Aorta (tissue), 5 donors: ENCODE measurements around the gene PLD5. TPM values are rescaled to one million over a fixed set of nuclear protein-coding genes. Genes with fewer than 3 reads are reported as not detected.

ENCODE experiments used
- ATAC-seq: fragments of 200-7000 bp; cut with Tn5 transposase; one replicate; pipeline ENCODE4 v1.9.1; 2022; ENCODE audit warnings: moderate library complexity; ENCODE audit not compliant: low FRiP score
- DNase-seq, 2 donors: peaks; one replicate each; pipeline ENCODE4 v3.0.0-alpha.2; 2020
- H3K27ac ChIP-seq, 2 donors: one replicate each; pipeline ENCODE4 v1.5.1; 2013; ENCODE audit warnings: low read length in 2 of 2, mild to moderate bottlenecking in 2 of 2, moderate library complexity in 2 of 2, control low read depth in 1 of 2, inconsistent platforms in 1 of 2, low read depth in 1 of 2
- H3K27me3 ChIP-seq, 2 donors: one replicate each; pipeline ENCODE4 v1.6.1; 2013; ENCODE audit warnings: control low read depth in 1 of 2, low read length in 1 of 2, mild to moderate bottlenecking in 1 of 2, moderate library complexity in 1 of 2; ENCODE audit not compliant: insufficient read depth in 2 of 2, control insufficient read depth in 1 of 2
- H3K36me3 ChIP-seq, 2 donors: one replicate each; pipeline ENCODE4 v1.6.1; 2013; ENCODE audit warnings: control low read depth in 1 of 2, low read length in 1 of 2, mild to moderate bottlenecking in 1 of 2; ENCODE audit not compliant: insufficient read depth in 2 of 2, control insufficient read depth in 1 of 2
- H3K4me1 ChIP-seq, 2 donors: one replicate each; pipeline ENCODE4 v1.6.1; 2013; ENCODE audit warnings: low read length in 2 of 2, control low read depth in 1 of 2, mild to moderate bottlenecking in 1 of 2, moderate library complexity in 1 of 2; ENCODE audit not compliant: insufficient read depth in 2 of 2, control insufficient read depth in 1 of 2
- H3K4me3 ChIP-seq, 2 donors: one replicate each; pipeline ENCODE4 v1.5.1; 2013; ENCODE audit warnings: low read length in 2 of 2, control low read depth in 1 of 2, mild to moderate bottlenecking in 1 of 2
- H3K9me3 ChIP-seq: one replicate; pipeline ENCODE4 v1.6.1; 2013; ENCODE audit warnings: mild to moderate bottlenecking, low read length; ENCODE audit not compliant: control insufficient read depth
- WGBS, 2 donors: extraction: QIAGEN DNeasy Blood & Tissue Kit; methylation state at CpG; one replicate each; pipeline ENCODE4 v1.1.7; 2013; 5-methylcytosine and 5-hydroxymethylcytosine counted together
- intact Hi-C, 2 donors: fragments of 100-400 bp; cut with DNase I; formaldehyde crosslinking; loops; one replicate each; pipeline versions ENCODE4 v1.14.2 to v1.15.0; 2022
- polyA plus RNA-seq, 2 donors: library from polyadenylated mRNA; stranded (reverse); fragments of 200-250 nt; gene quantifications; one replicate each; pipeline ENCODE4 v1.2.3, GENCODE V29; 2013
- total RNA-seq, 2 donors: library from RNA; stranded (reverse); fragmentation: NEBNext Ultra II Directional; extraction: Animal tissue kit (Norgen Biotek cat#: 25700); gene quantifications; one replicate each; pipeline ENCODE4 v1.2.1, GENCODE V29; 2021
- donor health status: healthy with polysubstance abuse.
- donor health status: Bipolar disorder and iron deficiency.
- donor health status: DM: no; HTN: no; CAD: no.
- donor health status: DM: no; HTN: no; CAD: no.
- donor health status: DM: yes; HTN: yes; CAD: no.

The PLD5 gene
- total and polyA plus RNA-seq, 4 donors, result 4.5 to 18.1 (median 10.1) TPM

DNA sequence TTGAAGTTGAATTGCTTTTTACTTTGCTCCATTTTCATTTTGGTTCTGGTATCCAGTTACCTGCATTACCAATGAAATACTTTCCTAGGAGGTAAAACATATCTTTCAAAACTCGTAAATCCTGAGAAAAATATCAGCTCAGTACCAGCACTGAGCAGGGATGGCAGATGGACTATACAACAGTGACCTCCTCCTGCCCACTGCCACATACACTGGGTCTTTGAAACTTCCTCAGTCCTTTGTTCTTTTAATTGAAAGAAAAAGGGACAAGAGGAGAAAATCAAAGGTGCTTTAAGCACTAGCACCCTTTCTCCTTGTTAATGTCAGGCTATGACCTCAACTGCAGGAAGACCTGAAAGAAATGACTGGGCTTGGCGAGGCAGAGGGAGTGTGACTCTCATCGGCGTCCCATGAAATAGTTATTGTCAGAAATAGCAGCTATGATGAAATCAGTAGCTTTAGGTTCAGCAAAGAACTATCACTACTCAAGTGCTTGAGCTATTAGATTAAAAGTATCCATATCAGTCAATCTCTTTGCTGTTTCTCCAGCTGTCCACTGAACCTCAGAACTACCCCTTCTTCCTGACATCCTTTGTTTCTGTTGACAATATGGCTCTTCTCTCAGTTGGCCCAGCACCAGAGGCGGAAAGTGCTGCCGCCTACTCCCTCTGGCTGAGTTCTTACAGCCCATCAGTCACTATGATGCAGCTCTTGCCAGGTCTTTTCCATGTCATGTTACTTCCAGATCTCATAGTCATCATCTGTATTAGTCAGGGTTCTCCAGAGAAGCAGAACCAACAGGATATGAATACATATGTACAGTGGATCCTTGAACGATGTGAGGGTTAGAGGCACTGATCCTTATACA is 318.6 kb downstream of the PLD5 start:
- H3K36me3 ChIP-seq, result no peaks in the 10 kb centered on the region
- 38 to 51% methylated on average over 7 of the region's 7 CpGs for WGBS, 2 donors
- no peaks in the 10 kb centered on the region for H3K27me3 ChIP-seq
- no peak overlapping the region for H3K27ac ChIP-seq
- DNase-seq (no peak), ATAC-seq (peak; percentile 29)
- intact Hi-C loops, result no loop called here
- peaks cover 0 to 7% of the 10 kb centered on the region in 2 donors for H3K4me1 ChIP-seq
- H3K9me3 ChIP-seq, result no peaks in the 10 kb centered on the region
- no peak overlapping the region for H3K4me3 ChIP-seq

DNA sequence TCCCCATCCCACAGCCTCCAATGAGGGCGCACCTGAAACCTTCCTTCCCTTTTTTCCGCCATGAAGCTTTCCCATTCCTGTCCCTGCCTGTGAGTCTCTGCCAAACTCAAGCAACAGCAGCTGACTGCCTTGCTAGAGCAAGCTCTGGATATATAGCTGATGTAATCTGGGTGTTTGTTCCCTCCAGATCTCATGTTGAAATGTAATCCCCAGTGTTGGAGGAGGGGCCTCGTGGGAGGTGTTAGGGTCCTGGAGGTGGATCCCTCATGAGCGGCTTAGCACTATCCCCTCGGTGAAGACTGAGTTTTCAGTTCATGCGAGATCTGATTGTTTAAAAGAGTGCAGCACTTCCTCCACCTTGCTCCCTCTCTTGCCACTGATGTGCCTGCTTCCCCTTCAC is 321.2 kb downstream of the PLD5 start:
- 88 to 92% methylated on average over 6 of the region's 6 CpGs for WGBS, 2 donors
- no peak for ATAC-seq
- no peak overlapping the region for H3K4me3 ChIP-seq
- no peaks in the 10 kb centered on the region for H3K36me3 ChIP-seq
- no peaks in the 10 kb centered on the region for H3K9me3 ChIP-seq
- peaks cover 0 to 7% of the 10 kb centered on the region in 2 donors for H3K4me1 ChIP-seq
- DNase-seq, result no peak
- no peaks in the 10 kb centered on the region for H3K27me3 ChIP-seq
- no peak overlapping the region for H3K27ac ChIP-seq
- intact Hi-C loops, result no loop called here

DNA sequence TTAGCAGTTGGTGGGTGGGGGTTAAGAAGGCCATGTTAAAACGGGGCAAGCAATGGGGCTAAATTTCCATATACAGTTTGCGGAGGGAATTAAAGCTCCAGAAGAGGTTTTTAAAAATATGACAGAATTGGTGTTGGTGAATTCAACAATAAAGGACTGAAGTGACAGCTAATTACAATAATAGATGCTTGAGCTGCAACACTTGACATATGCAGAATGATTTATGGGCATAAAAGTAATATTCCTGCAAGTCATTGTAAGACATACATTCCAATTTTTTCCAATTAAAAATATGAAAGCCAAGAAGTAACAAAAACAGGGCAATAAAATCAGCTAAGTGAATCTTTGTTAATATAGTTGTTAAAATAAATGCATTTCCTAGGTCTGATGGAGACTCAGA is 323.4 kb downstream of the PLD5 start:
- H3K4me3 ChIP-seq, result no peak overlapping the region
- H3K27ac ChIP-seq, result no peak overlapping the region
- no peaks in the 10 kb centered on the region for H3K36me3 ChIP-seq
- ATAC-seq (no peak), DNase-seq (no peak)
- no peaks in the 10 kb centered on the region for H3K9me3 ChIP-seq
- intact Hi-C loops, result no loop called here
- peaks cover 0 to 7% of the 10 kb centered on the region in 2 donors for H3K4me1 ChIP-seq
- no peaks in the 10 kb centered on the region for H3K27me3 ChIP-seq
- 85 to 93% methylated on average over 2 of the region's 2 CpGs for WGBS, 2 donors

DNA sequence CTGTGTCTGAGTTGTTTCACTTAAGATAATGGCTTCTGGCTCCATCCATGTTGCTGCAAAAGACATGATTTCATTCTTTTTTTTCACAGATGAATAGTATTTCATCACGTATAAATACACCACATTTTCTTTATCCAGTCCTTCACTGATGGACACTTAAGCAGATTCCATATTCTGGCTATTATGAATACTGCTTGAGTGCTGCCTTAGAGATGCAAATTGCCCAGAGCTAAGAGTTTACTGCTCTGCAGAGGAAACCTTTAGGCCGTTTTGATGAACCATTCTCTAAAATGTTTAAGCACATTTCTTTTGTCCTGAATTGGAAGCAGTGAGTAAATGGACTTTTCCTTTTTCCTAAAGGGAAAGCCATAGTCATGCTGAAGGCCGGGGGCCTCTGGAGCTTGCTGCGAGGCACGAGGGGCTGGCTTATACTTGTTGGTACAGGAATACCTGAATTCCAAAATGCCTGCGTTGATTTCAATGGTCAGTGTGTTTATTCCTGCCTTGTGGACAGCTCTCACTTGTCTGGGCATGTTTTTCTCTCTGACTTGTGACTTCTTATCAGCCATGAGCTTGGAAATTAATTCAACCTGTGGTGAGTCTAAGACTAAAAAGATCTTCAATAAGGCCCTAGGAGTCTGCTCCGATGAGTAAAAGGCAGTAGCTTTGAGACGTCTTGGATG is 324.6 kb downstream of the PLD5 start:
- no peaks in the 10 kb centered on the region for H3K36me3 ChIP-seq
- ATAC-seq (no peak), DNase-seq (no peak)
- no peak overlapping the region for H3K27ac ChIP-seq
- peaks cover 0 to 4% of the 10 kb centered on the region in 2 donors for H3K4me1 ChIP-seq
- H3K4me3 ChIP-seq, result no peak overlapping the region
- H3K9me3 ChIP-seq, result no peaks in the 10 kb centered on the region
- WGBS, 2 donors, result 88 to 89% methylated on average over 8 of the region's 8 CpGs
- intact Hi-C loops, result no loop called here
- H3K27me3 ChIP-seq, result no peaks in the 10 kb centered on the region

DNA sequence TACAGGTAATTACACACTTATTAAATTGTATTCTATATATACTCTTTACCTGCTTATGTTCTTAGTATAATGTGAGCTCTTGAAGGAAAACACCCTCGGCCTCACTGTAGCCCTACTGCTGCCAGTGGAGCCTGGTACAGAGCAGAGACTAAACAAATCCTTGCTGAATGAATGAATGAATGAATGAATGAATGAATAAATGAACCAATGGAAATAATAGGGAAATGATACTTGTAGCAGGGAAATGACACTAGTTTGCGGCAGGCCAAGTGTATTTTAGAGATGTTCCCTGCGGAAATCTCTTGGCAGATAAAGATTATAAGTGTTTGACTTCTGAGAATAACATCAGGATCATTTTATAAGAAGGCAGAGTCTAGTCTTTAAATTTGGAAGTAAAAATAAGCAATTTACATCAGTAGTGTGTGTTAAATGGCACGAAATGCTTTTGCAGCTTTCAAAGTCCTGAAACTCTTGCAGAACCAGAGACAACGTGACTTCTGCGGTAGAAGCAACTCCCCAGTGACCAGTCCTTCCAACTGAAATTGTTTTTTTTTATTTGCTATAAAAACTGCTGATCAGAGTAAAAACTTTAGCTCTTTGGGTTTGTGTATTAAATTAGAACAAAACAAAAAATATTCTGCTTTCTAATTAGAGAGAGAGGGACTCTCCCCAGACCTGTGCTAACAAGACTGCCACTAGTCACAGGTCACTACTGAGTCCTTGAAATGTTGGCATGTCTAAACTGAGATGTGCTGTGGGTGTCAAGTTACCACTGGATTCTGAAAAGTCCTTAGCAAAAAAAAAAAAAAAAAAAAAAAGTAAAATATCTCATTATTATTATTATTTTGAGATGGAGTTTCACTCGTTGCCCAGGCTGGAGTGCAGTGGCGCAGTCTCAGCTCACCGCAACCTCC is 326.3 kb downstream of the PLD5 start:
- no peaks in the 10 kb centered on the region for H3K27me3 ChIP-seq
- H3K36me3 ChIP-seq, result no peaks in the 10 kb centered on the region
- DNase-seq, result no peak
- H3K9me3 ChIP-seq, result no peaks in the 10 kb centered on the region
- intact Hi-C loops, result no loop called here
- H3K4me1 ChIP-seq, result no peaks in the 10 kb centered on the region
- H3K4me3 ChIP-seq, result no peak overlapping the region
- ATAC-seq, result no peak
- no peak overlapping the region for H3K27ac ChIP-seq
- WGBS, 2 donors, result 79 to 87% methylated on average over 9 of the region's 9 CpGs

DNA sequence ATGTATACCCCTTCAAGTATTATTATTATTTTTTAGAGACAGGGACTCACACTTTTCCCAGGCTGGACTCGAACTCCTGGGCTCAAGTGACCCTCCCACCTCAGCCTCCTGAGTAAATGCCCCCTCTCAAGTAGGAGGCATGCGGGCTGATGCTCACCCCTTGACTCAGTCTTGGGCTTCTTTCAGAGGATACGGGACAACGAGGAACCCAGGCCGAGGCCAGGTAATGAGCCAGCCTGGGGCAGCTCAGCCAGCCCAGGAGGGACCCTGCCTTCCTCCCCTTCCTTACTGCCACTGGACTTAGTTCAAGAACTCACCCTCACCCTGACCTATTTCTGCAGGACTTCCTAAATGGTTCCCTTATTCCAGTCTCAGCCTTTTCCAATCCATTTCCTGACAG is 327.6 kb downstream of the PLD5 start:
- H3K36me3 ChIP-seq, result no peaks in the 10 kb centered on the region
- DNase-seq, result no peak
- H3K4me3 ChIP-seq, result no peak overlapping the region
- no peak overlapping the region for H3K27ac ChIP-seq
- no peaks in the 10 kb centered on the region for H3K9me3 ChIP-seq
- intact Hi-C loops, result no loop called here
- 91 to 96% methylated on average over 5 of the region's 5 CpGs for WGBS, 2 donors
- ATAC-seq, result no peak
- no peaks in the 10 kb centered on the region for H3K4me1 ChIP-seq
- H3K27me3 ChIP-seq, result no peaks in the 10 kb centered on the region

DNA sequence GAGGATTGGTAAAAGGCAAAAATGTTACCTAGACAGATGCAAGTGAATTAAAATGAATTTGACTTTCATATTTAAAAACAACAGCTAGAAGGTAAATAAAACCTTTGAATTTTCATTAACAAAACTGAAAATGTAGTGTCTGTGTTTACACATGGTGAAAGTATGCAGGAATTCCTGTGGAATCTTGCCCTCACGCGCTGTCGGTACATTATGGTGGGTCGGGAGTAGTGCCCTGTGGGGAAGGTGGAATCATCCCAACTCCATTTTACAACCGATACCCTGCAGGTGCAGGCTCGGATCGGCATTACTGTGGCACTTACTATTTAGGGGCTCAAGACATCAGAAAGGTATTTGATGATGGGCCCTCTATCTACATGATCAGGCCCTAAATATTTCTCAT is 328.4 kb downstream of the PLD5 start:
- no peak overlapping the region for H3K27ac ChIP-seq
- no peaks in the 10 kb centered on the region for H3K4me1 ChIP-seq
- no peak for ATAC-seq
- no peaks in the 10 kb centered on the region for H3K36me3 ChIP-seq
- no peak for DNase-seq
- no peaks in the 10 kb centered on the region for H3K27me3 ChIP-seq
- H3K9me3 ChIP-seq, result no peaks in the 10 kb centered on the region
- no peak overlapping the region for H3K4me3 ChIP-seq
- intact Hi-C loops, result no loop called here
- WGBS, 2 donors, result 86 to 89% methylated on average over 7 of the region's 7 CpGs

DNA sequence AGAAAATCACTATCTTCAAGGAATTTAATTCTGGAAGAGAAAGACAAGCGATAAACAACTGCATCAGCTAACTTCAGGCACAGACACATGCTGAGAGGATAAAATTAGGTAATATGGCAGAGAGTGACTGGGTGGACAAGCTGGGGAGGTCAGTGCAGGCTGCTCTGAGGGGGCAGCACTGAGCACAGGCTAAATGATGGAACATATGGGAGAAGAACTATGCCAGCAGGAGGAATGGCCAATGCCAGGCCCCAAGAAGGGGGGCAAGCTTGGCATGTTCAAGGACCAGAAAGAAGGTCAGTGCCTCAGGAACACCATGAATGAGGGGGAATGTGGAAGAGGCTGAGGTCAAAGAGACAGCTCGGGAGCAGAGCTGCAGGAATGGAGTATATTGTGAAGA is 334.9 kb downstream of the PLD5 start:
- peaks cover 0 to 2% of the 10 kb centered on the region in 2 donors for H3K4me1 ChIP-seq
- 91 to 98% methylated on average over 2 of the region's 2 CpGs for WGBS, 2 donors
- intact Hi-C loops, result no loop called here

More for the DNA sequence above, 334.9 kb downstream of the PLD5 start:
- no peak overlapping the region for H3K27ac ChIP-seq
- H3K27me3 ChIP-seq, result no peaks in the 10 kb centered on the region
- peaks cover 0 to 4% of the 10 kb centered on the region in 2 donors for H3K36me3 ChIP-seq
- no peak for ATAC-seq
- no peaks in the 10 kb centered on the region for H3K9me3 ChIP-seq
- H3K4me3 ChIP-seq, result no peak overlapping the region
- DNase-seq, result no peak
